Activated CD4-positive, CD25-positive, alpha-beta regulatory T cell treated with anti-CD3 and anti-CD28 coated beads, Interleukin-2, amount 50 U/mL, for 24 hours (primary cell): Measurements from ENCODE around the gene SRA1.
"Not testable (repeated sequence)": the region's sequence is repeated elsewhere in the genome, so short reads cannot be mapped to it uniquely, and the experiment has no call there.

Experiments
- ATAC-seq, 2 donors: fragments of 150-1000 bp; cut with Tn5 transposase; one replicate each; pipeline ENCODE4 v1.10.0; 2021; ENCODE audit warnings: mild to moderate bottlenecking in 1 of 2, moderate library complexity in 1 of 2

Gene SRA1

DNA sequence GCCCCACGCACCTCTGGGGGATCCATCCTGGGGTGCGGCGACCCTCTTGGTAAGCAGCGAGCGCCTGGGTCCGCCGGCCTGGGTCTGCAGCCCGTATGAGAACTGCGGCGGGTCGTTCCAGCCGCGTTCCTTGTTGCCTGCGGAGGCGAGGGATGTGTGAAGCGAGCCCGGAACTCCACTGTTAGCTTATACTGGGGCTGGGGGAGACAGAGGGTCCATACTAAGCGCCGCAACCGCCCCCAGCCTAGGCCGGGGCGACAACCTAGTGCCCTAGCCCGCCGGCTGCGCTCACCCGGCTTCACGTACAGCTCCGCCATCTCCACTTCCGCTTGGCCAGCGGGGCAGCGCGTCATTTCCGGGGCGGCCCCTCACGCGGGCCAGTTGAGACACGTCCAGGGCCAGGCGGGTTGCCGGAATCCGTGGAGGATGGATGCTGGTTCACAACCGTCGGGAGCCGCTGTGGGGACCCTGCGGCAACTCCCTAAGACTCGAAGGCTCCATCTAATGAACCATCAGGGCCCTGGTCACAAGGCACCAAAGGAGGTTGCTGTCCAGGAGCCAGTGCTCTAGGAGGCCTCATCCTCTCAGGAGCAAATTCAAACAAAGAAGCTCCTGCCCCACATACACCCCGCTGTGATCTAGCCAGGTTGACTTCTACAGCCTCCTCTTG lies at the start of gene SRA1:
SRA1 (minus strand) TSS at position 338 of the 670 bp plus-strand sequence; CDS start at position 317, 21 bp downstream.
- peak; percentile 92 for ATAC-seq

DNA sequence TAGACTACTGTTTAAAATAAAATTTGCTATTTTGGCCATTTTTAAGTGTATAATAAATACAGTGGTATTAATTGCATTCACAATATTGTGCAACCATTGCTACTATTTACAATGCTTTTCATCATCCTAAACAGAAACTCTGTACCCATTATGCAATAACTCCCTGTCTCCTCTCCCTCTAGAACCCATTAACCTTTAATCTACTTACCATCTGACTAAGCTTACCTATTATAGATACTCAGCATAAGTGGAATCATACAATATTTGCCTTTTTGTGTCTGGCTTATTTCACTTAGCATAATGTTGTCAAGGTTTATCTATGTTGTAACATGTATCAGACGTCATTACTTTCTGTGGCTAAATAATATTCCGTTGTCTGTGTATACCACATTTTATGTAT lies 49.8 kb upstream of the SRA1 start:
- no peak for ATAC-seq

DNA sequence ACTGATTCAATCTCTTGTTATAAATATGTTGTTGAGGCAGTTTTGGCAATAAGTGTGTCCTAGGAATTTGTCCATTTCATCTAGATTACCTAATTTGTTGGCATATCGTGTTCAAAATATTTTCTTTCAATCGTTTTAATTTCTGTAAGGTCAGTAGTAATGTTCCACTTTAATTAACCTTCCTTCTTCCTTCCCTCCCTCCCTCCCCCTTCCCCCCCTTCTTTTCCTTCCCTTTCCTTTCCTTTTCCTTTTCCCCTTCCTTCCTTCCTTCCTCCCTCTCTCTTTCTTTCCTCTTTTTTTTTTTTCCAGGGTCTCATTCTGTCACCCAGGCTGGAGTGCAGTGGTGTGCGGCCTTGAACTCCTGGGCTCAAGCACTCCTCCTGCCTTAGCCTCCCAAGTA lies 48.6 kb upstream of the SRA1 start:
- ATAC-seq: no peak

DNA sequence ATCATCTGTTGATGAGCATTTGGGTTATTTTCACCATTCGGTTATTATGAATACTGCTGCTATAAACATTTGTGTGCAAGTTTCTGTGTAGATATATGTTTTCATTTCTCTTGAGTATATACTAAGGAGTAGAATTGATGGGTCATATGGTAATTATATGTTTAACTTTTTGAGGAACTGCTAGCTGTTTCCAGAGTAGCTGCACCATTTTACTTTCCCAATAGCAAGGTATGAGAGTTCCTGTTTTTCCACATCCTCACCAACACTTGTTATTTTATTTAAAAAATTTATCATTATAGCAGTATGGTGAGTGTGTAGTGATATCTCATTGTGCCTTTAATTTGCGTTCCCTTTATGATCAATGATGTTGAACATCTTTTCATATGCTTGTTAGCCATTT lies 46.5 kb upstream of the SRA1 start:
- no peak for ATAC-seq

DNA sequence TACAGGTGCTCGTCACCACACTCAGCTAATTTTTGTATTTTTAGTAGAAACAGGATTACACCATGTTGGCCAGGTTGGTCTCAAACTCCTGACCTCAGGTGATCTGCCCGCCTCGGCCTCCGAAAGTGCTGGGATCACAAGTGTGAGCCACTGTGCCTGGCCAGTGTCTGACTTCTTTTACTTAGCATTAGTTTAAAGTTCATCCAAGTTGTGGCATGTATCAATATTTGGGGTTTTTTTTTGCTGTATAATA lies 46.1 kb upstream of the SRA1 start:
- ATAC-seq: not testable (repeated sequence)

DNA sequence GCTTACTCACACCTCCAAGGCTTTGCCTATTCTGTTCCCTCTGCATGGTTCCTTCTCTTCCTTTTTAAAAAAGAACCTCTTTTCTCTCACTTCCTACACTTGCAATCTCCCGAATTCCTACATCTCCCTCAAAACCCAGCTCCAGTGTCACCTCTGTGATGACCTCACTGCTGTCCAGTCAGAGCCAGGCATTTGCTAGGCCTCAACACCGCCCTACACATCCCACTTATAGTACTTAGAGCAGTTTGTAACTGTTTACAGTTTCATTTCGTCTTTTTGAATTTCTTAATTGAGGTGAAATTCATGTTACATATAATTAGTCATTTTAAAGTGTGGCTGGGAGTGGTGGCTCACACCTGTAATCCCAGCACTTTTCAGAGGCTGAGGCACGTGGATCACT lies 44.9 kb upstream of the SRA1 start:
- no peak for ATAC-seq

DNA sequence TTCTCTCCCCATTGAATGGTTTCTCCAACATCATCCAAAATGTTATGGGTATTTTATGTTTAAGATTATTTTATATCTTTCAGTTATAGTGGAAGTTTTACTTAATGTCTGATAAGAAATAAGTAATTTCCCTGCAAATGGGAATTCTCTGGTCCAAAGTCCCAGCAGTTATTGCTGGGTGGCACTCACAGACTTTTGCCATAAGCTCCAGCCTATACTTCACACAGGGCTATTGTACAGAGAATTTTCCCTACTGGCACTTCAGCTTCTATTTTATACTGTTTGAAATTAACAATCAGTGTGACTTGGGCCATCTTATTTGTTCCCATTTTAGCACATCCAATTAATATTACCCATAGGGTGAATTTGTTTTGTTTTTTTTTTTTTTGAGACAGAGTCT lies 42.8 kb upstream of the SRA1 start:
- no peak for ATAC-seq

DNA sequence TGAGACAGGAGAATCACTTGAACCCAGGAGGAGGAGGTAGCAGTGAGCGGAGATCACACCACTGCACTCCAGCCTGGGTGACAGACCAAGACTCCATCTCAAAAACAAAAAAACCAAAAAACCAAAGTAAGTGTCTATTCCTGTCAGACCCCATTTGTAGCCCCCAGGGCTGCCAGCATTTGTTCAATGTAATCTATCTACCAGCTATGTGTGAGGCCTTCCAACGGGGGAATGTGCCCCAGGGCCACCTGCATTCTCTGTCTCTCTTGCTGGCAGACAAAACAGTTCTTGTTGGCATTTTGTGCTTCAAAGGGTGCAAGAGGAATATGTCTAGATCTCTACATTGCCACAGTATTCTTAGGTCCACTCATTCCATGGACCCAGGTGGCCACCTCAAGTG lies 41.6 kb upstream of the SRA1 start:
- ATAC-seq: no peak

DNA sequence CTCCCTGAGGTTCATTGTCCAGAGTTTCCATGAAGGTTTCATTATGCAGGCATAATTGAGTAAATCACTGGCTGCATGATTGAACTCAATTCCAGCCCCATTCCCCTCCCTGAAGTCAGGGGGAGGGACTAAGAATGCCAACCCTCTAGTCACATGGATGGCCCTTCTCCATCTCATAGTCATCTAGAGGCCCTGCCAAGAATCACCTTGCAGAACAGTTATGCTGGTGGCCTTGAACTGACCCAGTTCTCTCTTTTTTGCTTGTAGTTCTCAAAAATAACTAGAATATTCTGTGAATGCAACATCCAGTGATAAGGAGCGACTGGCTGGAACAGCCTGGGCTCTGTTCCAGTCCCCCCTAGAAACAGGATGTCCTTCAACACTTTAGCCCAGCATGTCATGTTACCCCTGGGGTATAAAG lies 39.1 kb upstream of the SRA1 start:
- no peak for ATAC-seq

DNA sequence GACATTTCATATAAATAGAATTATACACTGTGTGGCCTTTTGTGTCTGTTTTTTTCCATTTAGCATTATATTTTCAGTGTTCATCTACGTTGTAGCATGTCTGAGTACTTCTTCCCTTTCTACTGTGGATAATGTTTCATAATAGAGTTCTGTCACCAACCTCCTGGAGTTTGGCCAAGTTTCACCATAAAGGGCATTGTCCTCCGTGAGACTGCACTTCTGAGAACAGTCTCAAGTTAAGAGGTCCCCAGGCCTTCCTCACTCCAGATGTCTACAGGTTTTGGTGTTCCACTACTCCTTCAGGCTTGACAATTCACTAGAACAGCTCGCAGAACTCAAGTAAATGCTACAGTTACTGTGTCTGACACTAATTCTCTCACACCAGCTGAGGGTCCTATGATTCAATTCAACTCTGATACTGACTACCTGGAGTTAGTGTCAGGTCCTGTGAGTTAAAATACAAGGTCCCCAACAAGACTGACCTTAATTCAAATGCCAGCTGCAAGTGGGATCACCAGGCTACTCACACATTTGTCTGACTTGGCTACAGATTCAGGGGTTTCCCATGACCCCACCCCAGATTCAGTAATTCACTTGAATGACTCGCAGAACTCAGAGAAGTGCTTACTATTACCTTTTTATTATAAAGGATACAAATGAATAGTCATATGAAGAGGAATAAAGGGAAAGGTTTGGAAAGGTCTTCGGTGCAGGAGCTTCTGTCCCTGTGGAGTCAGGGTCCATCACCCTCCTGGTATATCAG lies 38.4 kb upstream of the SRA1 start:
- ATAC-seq: no peak

DNA sequence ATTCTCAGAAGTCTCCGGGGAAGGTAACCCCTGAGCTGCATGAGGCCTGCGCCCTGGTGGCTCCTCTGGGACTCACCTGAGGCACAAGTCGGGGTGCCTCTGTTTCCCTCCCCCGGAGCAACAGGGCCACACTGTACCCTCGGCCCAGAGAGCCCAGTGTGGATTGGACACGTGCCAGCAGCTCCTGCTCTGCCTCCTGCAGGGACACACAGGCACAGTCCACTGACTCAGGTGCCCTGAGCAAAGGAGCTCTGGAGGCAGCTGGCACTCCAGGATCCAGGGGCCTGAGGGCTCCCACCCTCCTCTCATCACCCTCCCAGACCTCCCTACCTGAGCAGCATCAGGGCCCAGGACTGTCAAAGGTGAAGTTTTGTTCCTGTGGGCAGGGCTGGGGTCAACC lies 36.9 kb upstream of the SRA1 start:
- ATAC-seq: no peak

DNA sequence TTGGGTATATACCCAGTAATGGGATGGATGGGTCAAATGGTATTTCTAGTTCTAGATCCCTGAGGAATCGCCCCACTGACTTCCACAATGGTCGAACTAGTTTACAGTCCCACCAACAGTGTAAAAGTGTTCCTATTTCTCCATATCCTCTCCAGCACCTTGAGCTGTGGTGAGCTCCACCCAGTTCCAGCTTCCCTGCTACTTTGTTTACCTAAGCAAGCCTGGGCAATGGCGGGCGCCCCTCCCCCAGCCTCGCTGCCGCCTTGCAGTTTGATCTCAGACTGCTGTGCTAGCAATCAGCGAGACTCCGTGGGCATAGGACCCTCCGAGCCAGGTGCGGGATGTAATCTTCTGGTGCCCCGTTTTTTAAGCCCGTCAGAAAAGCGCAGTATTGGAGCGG lies 35.8 kb upstream of the SRA1 start:
- not testable (repeated sequence) for ATAC-seq

DNA sequence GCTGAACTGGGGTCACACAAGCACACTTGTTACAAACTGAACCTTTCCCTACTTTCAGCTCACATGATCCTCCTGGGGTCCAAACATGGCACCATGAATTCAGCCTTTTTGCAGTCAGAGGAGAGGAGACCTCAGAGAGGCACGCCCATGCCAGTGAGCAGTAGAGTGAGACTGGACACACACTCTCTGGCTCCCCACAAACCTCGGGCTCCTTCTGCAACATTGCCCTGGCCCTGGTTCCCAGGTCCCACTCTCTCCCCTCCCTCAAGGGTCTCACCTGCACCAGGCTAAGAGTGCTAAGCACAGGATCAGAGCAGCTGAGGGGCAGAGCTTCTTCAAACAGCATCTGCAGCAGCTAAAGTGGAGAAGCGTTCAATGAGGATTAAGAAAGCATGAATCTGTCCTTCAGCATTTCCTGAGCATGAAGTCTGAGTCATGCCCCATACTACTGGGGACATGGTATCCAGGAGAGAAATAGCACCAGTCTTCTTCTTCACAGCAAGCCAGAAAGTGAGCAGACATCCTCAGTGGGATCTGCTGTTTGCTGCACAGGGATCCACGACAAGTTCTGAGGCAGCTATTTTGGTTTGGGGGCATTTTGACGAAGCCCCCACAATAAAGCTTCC lies 34.6 kb upstream of the SRA1 start:
- no peak for ATAC-seq

DNA sequence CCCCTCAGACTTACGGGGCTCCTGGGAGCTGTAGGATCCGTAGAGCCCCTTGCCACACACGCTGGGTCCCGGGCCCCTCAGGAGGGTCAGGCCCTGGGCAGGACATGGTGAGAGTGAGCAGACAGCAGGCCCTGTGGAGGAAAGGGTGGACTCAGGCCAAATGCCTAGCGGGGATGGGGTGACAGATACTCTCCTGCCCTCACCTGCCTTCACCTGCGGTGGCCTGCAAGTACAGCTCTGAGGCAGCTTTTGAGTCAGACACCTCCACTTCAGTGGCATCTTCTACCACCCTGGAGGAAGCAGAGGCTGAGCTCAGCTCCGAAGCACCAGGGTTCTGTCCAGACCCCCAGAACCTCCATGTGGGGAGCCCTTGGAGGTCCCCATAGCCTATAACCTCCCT lies 33.6 kb upstream of the SRA1 start:
- no peak for ATAC-seq

DNA sequence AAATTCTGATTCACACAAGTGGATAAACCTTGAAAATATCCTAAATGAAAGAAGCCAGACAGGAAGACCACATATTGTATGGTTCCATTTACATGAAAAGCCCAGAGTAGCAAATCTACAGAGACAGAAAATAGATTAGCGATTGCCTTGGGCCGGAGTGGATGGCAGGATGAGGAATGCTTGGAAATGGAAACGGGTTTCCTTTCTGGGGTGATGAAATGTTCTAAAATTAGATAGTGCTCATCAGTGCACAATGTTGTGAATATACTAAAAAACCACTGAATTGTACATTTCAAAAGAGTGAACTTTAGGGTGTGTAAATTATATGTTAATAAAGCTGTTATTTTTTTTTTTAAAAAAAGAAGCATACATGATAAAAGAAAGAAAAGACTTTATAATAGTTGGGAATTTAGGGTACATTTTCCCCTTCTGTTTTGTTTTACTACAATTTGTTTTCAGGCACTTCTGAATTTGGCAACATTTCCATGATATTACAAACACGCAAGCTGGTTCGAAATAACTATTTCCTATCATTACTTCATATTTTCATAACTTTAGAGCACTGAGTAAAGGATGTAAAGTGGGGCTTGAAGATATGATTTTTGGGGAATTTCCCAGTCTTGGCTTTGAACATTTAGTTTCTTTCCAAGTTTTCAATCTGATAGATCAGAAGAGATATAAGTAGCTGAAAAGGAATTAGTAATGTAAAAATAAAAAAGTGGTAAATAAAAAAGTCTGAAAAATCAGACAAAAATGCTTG lies 31.2 kb upstream of the SRA1 start:
- no peak for ATAC-seq

DNA sequence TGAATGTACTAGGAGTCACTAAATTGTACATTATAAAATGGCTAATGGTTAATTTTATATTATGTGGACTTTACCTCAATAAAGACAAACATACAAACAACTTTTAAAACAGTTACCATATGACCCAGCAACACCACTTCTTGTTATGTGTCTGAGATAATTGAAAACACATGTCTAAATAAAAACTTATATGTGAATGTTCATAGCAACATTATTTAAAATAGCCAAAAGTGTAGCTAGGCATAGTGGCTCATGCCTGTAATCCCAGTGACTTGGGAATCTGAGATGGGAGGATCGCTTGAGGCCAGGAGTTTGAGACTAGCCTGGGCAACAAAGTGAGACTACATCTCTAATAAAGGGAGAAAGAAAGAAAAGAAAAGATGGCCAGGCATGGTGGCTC lies 30.2 kb upstream of the SRA1 start:
- ATAC-seq: no peak

DNA sequence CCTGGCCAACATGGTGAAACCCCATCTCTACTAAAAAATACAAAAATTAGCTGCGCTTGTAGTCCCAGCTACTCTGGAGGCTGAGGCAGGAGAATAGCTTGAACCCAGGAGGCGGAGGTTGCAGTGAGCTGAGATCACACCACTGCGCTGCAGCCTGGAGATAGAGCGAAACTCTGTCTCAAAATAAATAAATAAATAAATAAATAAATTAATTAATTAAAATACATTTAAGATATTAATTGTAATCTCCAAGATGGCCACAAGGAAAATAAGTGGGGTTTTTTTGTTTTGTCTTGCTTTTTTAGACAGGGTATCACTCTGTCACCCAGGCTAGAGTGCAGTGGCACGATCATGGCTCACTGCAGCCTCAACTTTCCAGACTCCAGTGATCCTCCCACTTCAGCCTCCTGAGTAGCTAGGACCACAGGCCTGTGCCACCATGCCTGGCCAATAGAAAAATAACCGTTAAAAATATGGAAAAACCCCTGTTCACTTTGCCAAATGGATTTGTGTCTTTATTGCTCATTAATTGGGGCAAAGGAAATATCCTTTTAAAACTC lies 22.0 kb upstream of the SRA1 start:
- ATAC-seq: not testable (repeated sequence)

DNA sequence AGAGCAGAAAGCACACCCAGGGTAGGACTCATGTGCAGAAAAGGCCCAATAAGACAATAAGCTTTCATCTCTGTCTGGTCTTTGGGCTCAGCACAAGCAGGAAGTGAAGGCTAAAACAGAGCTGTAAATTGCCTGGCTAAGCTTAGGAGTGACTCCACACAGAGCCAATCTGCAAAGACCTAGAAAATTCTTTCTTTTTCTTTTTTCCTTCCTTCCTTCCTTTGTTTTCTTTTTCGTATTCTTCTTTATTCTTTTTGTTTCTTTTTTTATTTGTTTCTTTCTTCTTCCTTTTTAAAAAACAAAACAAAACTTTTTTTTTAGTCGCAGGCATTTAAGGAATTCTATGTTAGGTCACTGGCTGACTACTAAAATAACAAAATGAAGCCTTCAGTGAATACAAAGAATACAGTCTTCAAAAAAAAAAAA lies 19.5 kb upstream of the SRA1 start:
- no peak for ATAC-seq

DNA sequence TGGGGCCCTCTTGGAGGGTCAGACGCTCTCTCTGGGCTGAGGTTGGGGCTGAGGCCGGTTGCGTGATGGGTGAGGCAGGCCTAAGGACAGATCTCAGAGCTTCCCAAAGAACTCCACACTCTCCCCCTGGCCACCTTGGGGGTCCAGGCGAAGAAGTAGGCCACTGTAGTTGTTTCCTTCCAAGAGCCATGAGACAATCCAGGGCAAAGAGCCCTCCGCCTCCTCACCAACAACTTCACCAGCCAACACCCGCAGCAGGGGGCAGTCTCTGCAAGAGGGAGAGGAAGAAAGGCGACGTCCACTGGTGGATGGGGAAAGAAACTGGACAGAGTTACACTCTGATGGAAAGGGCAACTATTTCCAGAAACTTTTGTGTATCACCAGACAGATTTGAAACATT lies 18.0 kb upstream of the SRA1 start:
- no peak for ATAC-seq

DNA sequence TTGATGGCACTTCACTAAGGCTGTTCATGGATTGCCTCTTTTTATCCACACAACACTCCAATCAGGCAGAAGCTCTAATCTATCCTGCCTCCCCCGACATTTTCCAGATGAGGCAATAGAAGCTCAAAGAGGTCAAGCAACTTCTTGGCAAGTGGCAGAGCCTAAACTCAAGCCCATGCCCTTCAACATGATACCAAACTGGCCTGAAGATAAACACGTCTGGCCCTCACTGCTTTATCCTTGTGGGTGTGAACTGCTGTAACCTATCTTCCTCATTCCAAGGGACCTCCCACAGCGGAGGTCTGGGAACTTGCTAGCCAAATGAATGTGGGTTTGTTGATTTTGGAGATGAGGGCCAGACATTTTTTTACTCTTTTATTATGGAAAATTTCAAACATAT lies 16.9 kb upstream of the SRA1 start:
- no peak for ATAC-seq

DNA sequence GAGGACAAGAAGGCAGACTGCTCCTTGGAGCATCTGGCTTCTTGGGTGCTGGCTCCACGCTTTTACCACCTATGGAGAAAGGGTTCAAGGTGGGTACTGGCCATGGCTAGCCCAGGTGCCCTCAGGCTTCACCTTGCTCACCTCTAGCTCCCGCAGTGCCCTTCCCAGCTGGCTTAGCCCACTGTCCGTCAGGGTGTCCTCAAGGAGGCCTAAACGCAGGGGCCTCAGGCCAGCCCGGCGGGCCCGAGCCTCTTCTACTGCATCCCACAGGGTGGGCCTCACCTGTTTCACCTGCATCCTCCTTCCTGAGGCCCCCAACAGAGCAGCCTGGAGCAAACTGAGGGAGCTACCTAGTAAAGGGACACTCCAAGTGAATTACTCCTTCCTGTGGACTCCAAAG lies 16.4 kb upstream of the SRA1 start:
- ATAC-seq: no peak

DNA sequence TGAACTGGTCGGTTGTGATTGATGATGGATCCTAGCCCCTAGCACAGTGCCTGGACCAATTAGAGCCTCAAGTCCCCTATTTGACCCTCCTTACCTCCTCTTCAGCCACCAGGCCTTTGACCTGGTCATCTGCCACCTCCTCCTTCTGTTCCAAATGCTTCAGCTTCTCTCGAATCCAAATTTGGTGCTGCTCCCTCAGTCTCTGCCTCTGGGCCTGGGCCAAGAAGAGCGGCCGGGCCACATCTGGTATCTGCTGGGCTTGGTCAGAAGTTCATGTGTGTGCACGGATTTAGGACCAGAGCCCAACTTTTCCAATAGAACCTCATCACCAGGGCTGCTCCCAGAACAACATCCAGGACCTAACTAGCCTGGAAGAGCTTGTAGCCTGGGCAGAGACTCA lies 13.8 kb upstream of the SRA1 start:
- ATAC-seq: no peak

DNA sequence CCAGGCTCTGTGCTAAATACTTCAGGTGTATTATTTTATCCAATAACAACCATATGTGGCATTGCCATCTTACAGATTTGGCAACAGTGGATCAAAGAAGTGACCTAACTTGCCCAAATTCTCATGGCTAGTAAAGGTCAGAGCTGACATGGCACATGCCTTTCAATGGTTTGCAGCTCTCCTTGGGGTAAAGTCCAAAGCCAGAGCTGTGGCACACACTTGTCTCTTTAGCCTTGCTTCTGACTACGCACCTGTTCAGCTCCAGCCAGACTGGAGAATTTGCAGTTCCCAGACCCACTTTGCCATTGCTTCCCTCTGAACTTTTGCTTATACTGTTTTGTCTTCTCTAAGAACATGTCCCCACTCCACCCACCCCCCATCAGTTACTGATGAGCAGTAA lies 13.2 kb upstream of the SRA1 start:
- ATAC-seq: no peak
